Stimulated activated memory B cell treated with anti-CD40 and anti-IgM and Interleukin-4, amounts not matched to agents 10 μg/mL and 1 μg/mL and 100 μg/mL, for 72 hours (primary cell): ENCODE measurements around the gene DNAH14.
"Not testable (repeated sequence)": the region's sequence is repeated elsewhere in the genome, so short reads cannot be mapped to it uniquely, and the experiment has no call there.

Experiments
- ATAC-seq: fragments of 150-1000 bp; cut with Tn5 transposase; 2 replicates; pipeline ENCODE4 v1.10.0; 2021
- H3K27ac Mint-ChIP-seq: one replicate; pipeline ENCODE4 v1.8.0; 2022; ENCODE audit warnings: mild to moderate bottlenecking, mixed read lengths
- H3K27me3 Mint-ChIP-seq: one replicate; pipeline ENCODE4 v1.8.0; 2022; ENCODE audit warnings: mixed read lengths
- H3K36me3 Mint-ChIP-seq: one replicate; pipeline ENCODE4 v1.8.0; 2022; ENCODE audit warnings: mixed read lengths
- H3K4me1 Mint-ChIP-seq: one replicate; pipeline ENCODE4 v1.8.0; 2022; ENCODE audit warnings: mixed read lengths
- H3K4me3 Mint-ChIP-seq: one replicate; pipeline ENCODE4 v1.8.0; 2022; ENCODE audit warnings: mild to moderate bottlenecking, moderate library complexity, mixed read lengths
- H3K9me3 Mint-ChIP-seq: one replicate; pipeline ENCODE4 v1.8.0; 2022; ENCODE audit warnings: mixed read lengths

The DNAH14 gene

GRCh38 chr1:225373155-225373554 is 443.7 kb downstream of the DNAH14 start:
- Mint-ChIP-seq H3K9me3 (no peaks in the 10 kb centered on the region), H3K4me3 (no peak overlapping the region), H3K27ac (no peak overlapping the region), H3K36me3 (no peaks in the 10 kb centered on the region), H3K27me3 (no peaks in the 10 kb centered on the region), H3K4me1 (no peaks in the 10 kb centered on the region)
- ATAC-seq, result no peak

- H3K4me1 Mint-ChIP-seq, result no peaks in the 10 kb centered on the region
- H3K27ac Mint-ChIP-seq, result no peak overlapping the region
- no peak overlapping the region for H3K4me3 Mint-ChIP-seq
- H3K27me3 Mint-ChIP-seq, result no peaks in the 10 kb centered on the region
- no peaks in the 10 kb centered on the region for H3K9me3 Mint-ChIP-seq
- no peaks in the 10 kb centered on the region for H3K36me3 Mint-ChIP-seq
- no peak for ATAC-seq
These were observed 445.5 kb downstream of the DNAH14 start for GRCh38 chr1:225374996-225375395.

GRCh38 chr1:225378880-225379279 is 449.4 kb downstream of the DNAH14 start:
- H3K4me1 Mint-ChIP-seq, result no peaks in the 10 kb centered on the region
- no peak overlapping the region for H3K27ac Mint-ChIP-seq
- H3K27me3 Mint-ChIP-seq, result no peaks in the 10 kb centered on the region
- no peaks in the 10 kb centered on the region for H3K9me3 Mint-ChIP-seq
- H3K4me3 Mint-ChIP-seq, result no peak overlapping the region
- ATAC-seq, result no peak
- H3K36me3 Mint-ChIP-seq, result peaks cover 2% of the 10 kb centered on the region

GRCh38 chr1:225380691-225381090 is 451.2 kb downstream of the DNAH14 start:
- H3K27me3 Mint-ChIP-seq, result no peaks in the 10 kb centered on the region
- H3K4me1 Mint-ChIP-seq, result no peaks in the 10 kb centered on the region
- H3K27ac Mint-ChIP-seq, result no peak overlapping the region
- H3K4me3 Mint-ChIP-seq, result no peak overlapping the region
- ATAC-seq, result no peak
- H3K9me3 Mint-ChIP-seq, result no peaks in the 10 kb centered on the region
- H3K36me3 Mint-ChIP-seq, result peaks cover 9% of the 10 kb centered on the region

GRCh38 chr1:225386860-225387259 is 457.4 kb downstream of the DNAH14 start:
- H3K27me3 Mint-ChIP-seq, H3K4me1 Mint-ChIP-seq, ATAC-seq, H3K27ac Mint-ChIP-seq, H3K9me3 Mint-ChIP-seq, H3K36me3 Mint-ChIP-seq, H3K4me3 Mint-ChIP-seq: not testable (repeated sequence)

GRCh38 chr1:225388372-225388771 is 458.9 kb downstream of the DNAH14 start:
- Mint-ChIP-seq H3K27ac (no peak overlapping the region), H3K4me3 (no peak overlapping the region), H3K9me3 (no peaks in the 10 kb centered on the region), H3K27me3 (no peaks in the 10 kb centered on the region), H3K36me3 (peaks cover 15% of the 10 kb centered on the region), H3K4me1 (no peaks in the 10 kb centered on the region)
- no peak for ATAC-seq

- Mint-ChIP-seq H3K27me3 (no peaks in the 10 kb centered on the region), H3K27ac (no peak overlapping the region), H3K9me3 (no peaks in the 10 kb centered on the region), H3K4me1 (no peaks in the 10 kb centered on the region), H3K4me3 (no peak overlapping the region), H3K36me3 (peaks cover 9% of the 10 kb centered on the region)
- ATAC-seq, result no peak
These were observed 460.4 kb downstream of the DNAH14 start for GRCh38 chr1:225389843-225390242.

- no peaks in the 10 kb centered on the region for H3K27me3 Mint-ChIP-seq
- H3K9me3 Mint-ChIP-seq, result peaks cover 3% of the 10 kb centered on the region
- no peak for ATAC-seq
- no peak overlapping the region for H3K4me3 Mint-ChIP-seq
- H3K36me3 Mint-ChIP-seq, result peaks cover 51% of the 10 kb centered on the region
- no peak overlapping the region for H3K27ac Mint-ChIP-seq
- H3K4me1 Mint-ChIP-seq, result no peaks in the 10 kb centered on the region
These were observed 466.9 kb downstream of the DNAH14 start for GRCh38 chr1:225396357-225396756.

- Mint-ChIP-seq H3K9me3 (no peaks in the 10 kb centered on the region), H3K4me1 (no peaks in the 10 kb centered on the region), H3K27ac (no peak overlapping the region), H3K36me3 (peaks cover 66% of the 10 kb centered on the region), H3K27me3 (no peaks in the 10 kb centered on the region), H3K4me3 (no peak overlapping the region)
- ATAC-seq, result no peak
These were observed 471.5 kb downstream of the DNAH14 start for GRCh38 chr1:225400968-225401367.

- peak overlapping the region; percentile 28 for H3K27ac Mint-ChIP-seq
- H3K27me3 Mint-ChIP-seq, result no peaks in the 10 kb centered on the region
- H3K36me3 Mint-ChIP-seq, result peaks cover 79% of the 10 kb centered on the region
- H3K4me3 Mint-ChIP-seq, result no peak overlapping the region
- peaks cover 9% of the 10 kb centered on the region for H3K4me1 Mint-ChIP-seq
- no peak for ATAC-seq
- no peaks in the 10 kb centered on the region for H3K9me3 Mint-ChIP-seq
These were observed 477.7 kb downstream of the DNAH14 start for GRCh38 chr1:225406976-225407725.

- Mint-ChIP-seq H3K27me3 (no peaks in the 10 kb centered on the region), H3K4me3 (no peak overlapping the region), H3K4me1 (peaks cover 9% of the 10 kb centered on the region), H3K27ac (no peak overlapping the region), H3K36me3 (peaks cover 82% of the 10 kb centered on the region), H3K9me3 (no peaks in the 10 kb centered on the region)
- no peak for ATAC-seq
These were observed 478.3 kb downstream of the DNAH14 start for GRCh38 chr1:225407755-225408154.

- Mint-ChIP-seq H3K36me3 (peaks cover 78% of the 10 kb centered on the region), H3K4me3 (no peak overlapping the region)
These were observed 478.8 kb downstream of the DNAH14 start for GRCh38 chr1:225408249-225408648.

GRCh38 chr1:225409051-225409450 is 479.6 kb downstream of the DNAH14 start:
- no peaks in the 10 kb centered on the region for H3K9me3 Mint-ChIP-seq
- ATAC-seq, result no peak
- peaks cover 73% of the 10 kb centered on the region for H3K36me3 Mint-ChIP-seq
- H3K27ac Mint-ChIP-seq, result no peak overlapping the region
- no peaks in the 10 kb centered on the region for H3K27me3 Mint-ChIP-seq
- no peak overlapping the region for H3K4me3 Mint-ChIP-seq
- peaks cover 14% of the 10 kb centered on the region for H3K4me1 Mint-ChIP-seq

More at GRCh38 chr1:225408249-225408648, 478.8 kb downstream of the DNAH14 start:
- no peak for ATAC-seq
- no peaks in the 10 kb centered on the region for H3K9me3 Mint-ChIP-seq
- no peaks in the 10 kb centered on the region for H3K27me3 Mint-ChIP-seq
- H3K4me1 Mint-ChIP-seq, result peaks cover 9% of the 10 kb centered on the region
- H3K27ac Mint-ChIP-seq, result no peak overlapping the region

GRCh38 chr1:225410036-225410435 is 480.6 kb downstream of the DNAH14 start:
- H3K36me3 Mint-ChIP-seq, result peaks cover 73% of the 10 kb centered on the region
- no peak for ATAC-seq
- no peak overlapping the region for H3K27ac Mint-ChIP-seq
- H3K4me3 Mint-ChIP-seq, result no peak overlapping the region
- no peaks in the 10 kb centered on the region for H3K9me3 Mint-ChIP-seq
- peaks cover 22% of the 10 kb centered on the region for H3K4me1 Mint-ChIP-seq
- H3K27me3 Mint-ChIP-seq, result no peaks in the 10 kb centered on the region

- ATAC-seq, result no peak
- peaks cover 63% of the 10 kb centered on the region for H3K36me3 Mint-ChIP-seq
- H3K27me3 Mint-ChIP-seq, result no peaks in the 10 kb centered on the region
- no peak overlapping the region for H3K4me3 Mint-ChIP-seq
- no peak overlapping the region for H3K27ac Mint-ChIP-seq
- no peaks in the 10 kb centered on the region for H3K9me3 Mint-ChIP-seq
- peaks cover 22% of the 10 kb centered on the region for H3K4me1 Mint-ChIP-seq
These were observed 482.8 kb downstream of the DNAH14 start for GRCh38 chr1:225412321-225412720.

GRCh38 chr1:225412803-225413351 is 483.4 kb downstream of the DNAH14 start:
- no peak for ATAC-seq
- Mint-ChIP-seq H3K27me3 (no peaks in the 10 kb centered on the region), H3K4me1 (peaks cover 22% of the 10 kb centered on the region), H3K36me3 (peaks cover 64% of the 10 kb centered on the region), H3K4me3 (no peak overlapping the region), H3K9me3 (no peaks in the 10 kb centered on the region), H3K27ac (no peak overlapping the region)
